Endothelial cell of umbilical vein (primary cell): Measurements from ENCODE around the gene SLC25A13.

Experiments used
- EZH2 ChIP-seq: IDR thresholded peaks from 2 replicates; pipeline ENCODE4 v1.6.1; 2012; ENCODE audit warnings: borderline replicate concordance, low read depth, mild to moderate bottlenecking, moderate library complexity, low read length, inconsistent platforms; ENCODE audit not compliant: severe bottlenecking
- FOS ChIP-seq: IDR thresholded peaks from 2 replicates; pipeline ENCODE4 v1.6.1; 2011; ENCODE audit warnings: mild to moderate bottlenecking, low read length, moderate library complexity, borderline replicate concordance; ENCODE audit not compliant: insufficient read depth
- GATA2 ChIP-seq: IDR thresholded peaks from 2 replicates; pipeline ENCODE4 v1.7.0; 2011; ENCODE audit warnings: low read depth, mild to moderate bottlenecking, moderate library complexity, mixed read lengths, low read length; ENCODE audit not compliant: insufficient read length, insufficient read depth
- POLR2A ChIP-seq: IDR thresholded peaks from 2 replicates; pipeline ENCODE4 v1.6.1; 2012; ENCODE audit warnings: low read depth, mild to moderate bottlenecking, control low read depth, low read length
- POLR2AphosphoS5 ChIP-seq: IDR thresholded peaks from 2 replicates; pipeline ENCODE4 v1.6.1; 2012; ENCODE audit warnings: low read depth, mild to moderate bottlenecking, control low read depth, low read length, moderate library complexity; ENCODE audit not compliant: insufficient read depth
- TF ChIP-seq, protein P1 (sequence below), 2 donors: IDR thresholded peaks; 1 replicate in 1 of 2; 2 replicates in 1 of 2; pipeline ENCODE4 v1.5.1; 2011; ENCODE audit warnings: low read length in 2 of 2, mild to moderate bottlenecking in 2 of 2, moderate library complexity in 2 of 2, control low read depth in 1 of 2, inconsistent platforms in 1 of 2, low read depth in 1 of 2; ENCODE audit not compliant: insufficient read depth in 1 of 2; ENCODE audit errors: extremely low read depth in 1 of 2
- TF ChIP-seq, protein P2 (sequence below): IDR thresholded peaks from 2 replicates; pipeline ENCODE4 v1.6.1; 2011; ENCODE audit not compliant: insufficient read depth, insufficient read length

DNA sequence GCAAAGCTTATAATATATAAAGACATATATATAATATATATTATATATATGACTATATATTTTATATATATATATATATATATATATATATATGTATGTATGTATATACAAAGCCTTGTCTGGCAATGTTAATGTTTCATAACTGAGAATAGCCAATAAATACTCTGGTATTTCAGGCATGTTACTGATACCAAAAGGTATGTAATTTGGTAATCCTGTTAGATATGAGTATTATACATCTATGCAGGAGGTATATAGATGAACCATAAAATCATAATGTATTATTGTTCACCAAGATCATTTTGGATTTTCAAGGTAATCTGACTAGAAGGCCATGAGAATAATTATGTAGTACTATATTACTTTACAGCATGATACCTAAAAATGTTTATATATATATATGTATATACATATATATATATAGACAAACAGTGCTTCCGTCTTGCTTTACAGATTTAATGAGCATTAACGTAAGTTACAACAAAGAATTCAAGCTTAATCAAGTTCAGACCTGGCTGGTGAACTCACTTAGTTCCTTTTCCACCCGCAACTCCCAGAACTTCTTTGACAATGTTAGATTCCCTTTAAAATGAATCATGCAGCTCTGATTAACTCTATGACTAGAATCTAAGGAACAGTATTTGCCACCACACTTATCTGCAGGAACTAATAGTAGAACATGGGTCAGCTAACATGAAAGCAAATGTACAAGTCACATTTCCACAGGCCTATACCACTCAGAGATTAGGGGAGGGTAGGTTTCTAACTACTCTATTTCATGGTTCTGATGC is 82.7 kb downstream of the SLC25A13 start:
- TF ChIP-seq, protein P1, sequence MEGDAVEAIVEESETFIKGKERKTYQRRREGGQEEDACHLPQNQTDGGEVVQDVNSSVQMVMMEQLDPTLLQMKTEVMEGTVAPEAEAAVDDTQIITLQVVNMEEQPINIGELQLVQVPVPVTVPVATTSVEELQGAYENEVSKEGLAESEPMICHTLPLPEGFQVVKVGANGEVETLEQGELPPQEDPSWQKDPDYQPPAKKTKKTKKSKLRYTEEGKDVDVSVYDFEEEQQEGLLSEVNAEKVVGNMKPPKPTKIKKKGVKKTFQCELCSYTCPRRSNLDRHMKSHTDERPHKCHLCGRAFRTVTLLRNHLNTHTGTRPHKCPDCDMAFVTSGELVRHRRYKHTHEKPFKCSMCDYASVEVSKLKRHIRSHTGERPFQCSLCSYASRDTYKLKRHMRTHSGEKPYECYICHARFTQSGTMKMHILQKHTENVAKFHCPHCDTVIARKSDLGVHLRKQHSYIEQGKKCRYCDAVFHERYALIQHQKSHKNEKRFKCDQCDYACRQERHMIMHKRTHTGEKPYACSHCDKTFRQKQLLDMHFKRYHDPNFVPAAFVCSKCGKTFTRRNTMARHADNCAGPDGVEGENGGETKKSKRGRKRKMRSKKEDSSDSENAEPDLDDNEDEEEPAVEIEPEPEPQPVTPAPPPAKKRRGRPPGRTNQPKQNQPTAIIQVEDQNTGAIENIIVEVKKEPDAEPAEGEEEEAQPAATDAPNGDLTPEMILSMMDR (IDR thresholded peaks at IDR 0.05; ENCODE audit: extremely low read depth in 1 of 2, insufficient read depth in 1 of 2, low read depth in 1 of 2, low read length in 2 of 2): no peak
- TF ChIP-seq POLR2A (no peak), EZH2 (no peak), FOS (no peak), POLR2AphosphoS5 (no peak), GATA2 (no peak)
- TF ChIP-seq, protein P2, sequence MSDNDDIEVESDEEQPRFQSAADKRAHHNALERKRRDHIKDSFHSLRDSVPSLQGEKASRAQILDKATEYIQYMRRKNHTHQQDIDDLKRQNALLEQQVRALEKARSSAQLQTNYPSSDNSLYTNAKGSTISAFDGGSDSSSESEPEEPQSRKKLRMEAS: no peak
